ENCODE results near the gene TRIM22. TPM values are rescaled to one million over a fixed set of nuclear protein-coding genes. Genes with fewer than 3 reads are reported as not detected.
A peak's percentile ranks its signal among the peaks of the same experiment; 100 is the strongest.
"Not testable (repeated sequence)": the region's sequence is repeated elsewhere in the genome, so short reads cannot be mapped to it uniquely, and the experiment has no call there.

The TRIM22 gene
- total RNA-seq, 3 donors from 2014 or later (not counting 1 experiment from before 2014, with no cell fraction given), result 304 to 339 (median 334) TPM

- Histone ChIP-seq H3K27me3 (ENCODE audit: control insufficient read depth, insufficient read depth, low read length) (no peaks in the 10 kb centered on the region), H3K36me3 (ENCODE audit: control insufficient read depth, insufficient read depth, low read length) (peaks cover 23% of the 10 kb centered on the region), H3K4me3 (ENCODE audit: low read length) (no peak overlapping the region), H3K27ac (ENCODE audit: low read length) (no peak overlapping the region), H3K4me1 (ENCODE audit: control insufficient read depth, insufficient read depth, low read length) (no peaks in the 10 kb centered on the region), H3K9me3 (ENCODE audit: control insufficient read depth, insufficient read depth, low read length) (no peaks in the 10 kb centered on the region)
- H3K9me3 Mint-ChIP-seq, result peaks cover 0 to 4% of the 10 kb centered on the region in 2 donors
- peaks cover 12% of the 10 kb centered on the region for H3K36me3 Mint-ChIP-seq
- peaks cover 0 to 17% of the 10 kb centered on the region in 2 donors for H3K4me1 Mint-ChIP-seq
- no peak for DNase-seq
- intact Hi-C loops (cut with micrococcal nuclease), result no loop called here
- WGBS (ENCODE audit: insufficient coverage), result 39% methylated on average over 5 of the region's 5 CpGs
- H3K27me3 Mint-ChIP-seq (ENCODE audit: low read depth in 2 of 2), result no peaks in the 10 kb centered on the region
- TF ChIP-seq, protein P1, sequence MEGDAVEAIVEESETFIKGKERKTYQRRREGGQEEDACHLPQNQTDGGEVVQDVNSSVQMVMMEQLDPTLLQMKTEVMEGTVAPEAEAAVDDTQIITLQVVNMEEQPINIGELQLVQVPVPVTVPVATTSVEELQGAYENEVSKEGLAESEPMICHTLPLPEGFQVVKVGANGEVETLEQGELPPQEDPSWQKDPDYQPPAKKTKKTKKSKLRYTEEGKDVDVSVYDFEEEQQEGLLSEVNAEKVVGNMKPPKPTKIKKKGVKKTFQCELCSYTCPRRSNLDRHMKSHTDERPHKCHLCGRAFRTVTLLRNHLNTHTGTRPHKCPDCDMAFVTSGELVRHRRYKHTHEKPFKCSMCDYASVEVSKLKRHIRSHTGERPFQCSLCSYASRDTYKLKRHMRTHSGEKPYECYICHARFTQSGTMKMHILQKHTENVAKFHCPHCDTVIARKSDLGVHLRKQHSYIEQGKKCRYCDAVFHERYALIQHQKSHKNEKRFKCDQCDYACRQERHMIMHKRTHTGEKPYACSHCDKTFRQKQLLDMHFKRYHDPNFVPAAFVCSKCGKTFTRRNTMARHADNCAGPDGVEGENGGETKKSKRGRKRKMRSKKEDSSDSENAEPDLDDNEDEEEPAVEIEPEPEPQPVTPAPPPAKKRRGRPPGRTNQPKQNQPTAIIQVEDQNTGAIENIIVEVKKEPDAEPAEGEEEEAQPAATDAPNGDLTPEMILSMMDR (IDR thresholded peaks at IDR 0.05), result no peak
- ATAC-seq, result no peak
- peak overlapping the region; percentile 19 to 53 for H3K27ac Mint-ChIP-seq
- no peak overlapping the region for H3K4me3 Mint-ChIP-seq
Observed at GRCh38 chr11:5713695-5714094, 24.1 kb downstream of the TRIM22 start.

GRCh38 chr11:5716518-5716917, 26.9 kb downstream of the TRIM22 start:
- H3K36me3 Mint-ChIP-seq; DNase-seq; H3K36me3 ChIP-seq (ENCODE audit: control insufficient read depth, insufficient read depth, low read length); H3K27ac ChIP-seq (ENCODE audit: low read length); H3K27me3 ChIP-seq (ENCODE audit: control insufficient read depth, insufficient read depth, low read length); H3K27ac Mint-ChIP-seq; H3K27me3 Mint-ChIP-seq (ENCODE audit: low read depth in 2 of 2); H3K4me3 Mint-ChIP-seq; H3K9me3 Mint-ChIP-seq; intact Hi-C loops (cut with micrococcal nuclease); H3K4me3 ChIP-seq (ENCODE audit: low read length); H3K4me1 ChIP-seq (ENCODE audit: control insufficient read depth, insufficient read depth, low read length); ATAC-seq; H3K9me3 ChIP-seq (ENCODE audit: control insufficient read depth, insufficient read depth, low read length): not testable (repeated sequence)
- H3K4me1 Mint-ChIP-seq, result peaks cover 0 to 26% of the 10 kb centered on the region in 2 donors
- WGBS (ENCODE audit: insufficient coverage), result no CpG with 5 or more reads among the region's 1 CpG

- no peak for ATAC-seq
- H3K27me3 ChIP-seq (ENCODE audit: control insufficient read depth, insufficient read depth, low read length), result no peaks in the 10 kb centered on the region
- H3K4me1 ChIP-seq (ENCODE audit: control insufficient read depth, insufficient read depth, low read length), result no peaks in the 10 kb centered on the region
- Mint-ChIP-seq H3K27me3 (ENCODE audit: low read depth in 2 of 2) (peaks cover 4 to 12% of the 10 kb centered on the region in 2 donors), H3K36me3 (peaks cover 7% of the 10 kb centered on the region), H3K9me3 (peaks cover 0 to 8% of the 10 kb centered on the region in 2 donors), H3K27ac (no peak overlapping the region), H3K4me1 (peaks cover 0 to 10% of the 10 kb centered on the region in 2 donors), H3K4me3 (no peak overlapping the region)
- H3K4me3 ChIP-seq (ENCODE audit: low read length), result no peak overlapping the region
- no peaks in the 10 kb centered on the region for H3K36me3 ChIP-seq (ENCODE audit: control insufficient read depth, insufficient read depth, low read length)
- WGBS (ENCODE audit: insufficient coverage), result 100% methylated on average over 2 of the region's 3 CpGs
- DNase-seq, result no peak
- TF ChIP-seq, protein P1 (IDR thresholded peaks at IDR 0.05), result no peak
- H3K27ac ChIP-seq (ENCODE audit: low read length), result no peak overlapping the region
- no peaks in the 10 kb centered on the region for H3K9me3 ChIP-seq (ENCODE audit: control insufficient read depth, insufficient read depth, low read length)
- intact Hi-C loops (cut with micrococcal nuclease), result no loop called here
Observed at GRCh38 chr11:5719703-5720495, 30.3 kb downstream of the TRIM22 start.

DNA sequence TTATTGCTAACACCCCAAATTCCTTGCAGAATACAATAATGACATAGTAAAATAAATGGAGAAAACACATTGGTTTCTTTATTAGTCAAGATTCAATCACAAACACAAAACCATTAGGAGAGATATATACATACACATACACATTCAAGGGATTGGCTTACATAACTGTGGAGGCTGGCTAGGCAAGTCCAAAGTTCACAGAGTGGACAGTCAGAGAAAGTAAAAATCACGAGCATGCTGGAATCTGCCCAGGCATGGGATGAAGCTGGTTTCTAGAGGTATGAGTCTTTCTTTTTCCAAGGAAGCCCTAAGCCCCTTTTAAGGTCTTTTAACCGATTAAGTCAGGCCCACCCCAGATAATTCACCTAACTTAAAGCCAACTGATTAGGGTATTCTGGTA, 33.0 kb downstream of the TRIM22 start:
- Histone ChIP-seq H3K36me3 (ENCODE audit: control insufficient read depth, insufficient read depth, low read length) (no peaks in the 10 kb centered on the region), H3K9me3 (ENCODE audit: control insufficient read depth, insufficient read depth, low read length) (no peaks in the 10 kb centered on the region), H3K4me1 (ENCODE audit: control insufficient read depth, insufficient read depth, low read length) (no peaks in the 10 kb centered on the region), H3K27me3 (ENCODE audit: control insufficient read depth, insufficient read depth, low read length) (no peaks in the 10 kb centered on the region), H3K27ac (ENCODE audit: low read length) (no peak overlapping the region), H3K4me3 (ENCODE audit: low read length) (no peak overlapping the region)
- Mint-ChIP-seq H3K9me3 (peaks cover 0 to 8% of the 10 kb centered on the region in 2 donors), H3K27ac (no peak overlapping the region), H3K4me3 (no peak overlapping the region), H3K27me3 (ENCODE audit: low read depth in 2 of 2) (peaks cover 4 to 12% of the 10 kb centered on the region in 2 donors), H3K4me1 (peaks cover 0 to 10% of the 10 kb centered on the region in 2 donors), H3K36me3 (peaks cover 7% of the 10 kb centered on the region)
- WGBS (ENCODE audit: insufficient coverage), result 86% methylated on average over 2 of the region's 2 CpGs
- DNase-seq (no peak), ATAC-seq (no peak)
- TF ChIP-seq, protein P1 (IDR thresholded peaks at IDR 0.05), result no peak
- intact Hi-C loops (cut with micrococcal nuclease), result no loop called here
